Aorta (tissue), 5 donors: ENCODE results near the gene GON7. TPM values are rescaled to one million over a fixed set of nuclear protein-coding genes. Genes with fewer than 3 reads are reported as not detected.
"Not testable (repeated sequence)": the region's sequence is repeated elsewhere in the genome, so short reads cannot be mapped to it uniquely, and the experiment has no call there.

Experiments used
- ATAC-seq: fragments of 200-7000 bp; cut with Tn5 transposase; one replicate; pipeline ENCODE4 v1.9.1; 2022; ENCODE audit warnings: moderate library complexity; ENCODE audit not compliant: low FRiP score
- DNase-seq, 2 donors: peaks; one replicate each; pipeline ENCODE4 v3.0.0-alpha.2; 2020
- H3K27ac ChIP-seq, 2 donors: one replicate each; pipeline ENCODE4 v1.5.1; 2013; ENCODE audit warnings: low read length in 2 of 2, mild to moderate bottlenecking in 2 of 2, moderate library complexity in 2 of 2, control low read depth in 1 of 2, inconsistent platforms in 1 of 2, low read depth in 1 of 2
- H3K27me3 ChIP-seq, 2 donors: one replicate each; pipeline ENCODE4 v1.6.1; 2013; ENCODE audit warnings: control low read depth in 1 of 2, low read length in 1 of 2, mild to moderate bottlenecking in 1 of 2, moderate library complexity in 1 of 2; ENCODE audit not compliant: insufficient read depth in 2 of 2, control insufficient read depth in 1 of 2
- H3K36me3 ChIP-seq, 2 donors: one replicate each; pipeline ENCODE4 v1.6.1; 2013; ENCODE audit warnings: control low read depth in 1 of 2, low read length in 1 of 2, mild to moderate bottlenecking in 1 of 2; ENCODE audit not compliant: insufficient read depth in 2 of 2, control insufficient read depth in 1 of 2
- H3K4me1 ChIP-seq, 2 donors: one replicate each; pipeline ENCODE4 v1.6.1; 2013; ENCODE audit warnings: low read length in 2 of 2, control low read depth in 1 of 2, mild to moderate bottlenecking in 1 of 2, moderate library complexity in 1 of 2; ENCODE audit not compliant: insufficient read depth in 2 of 2, control insufficient read depth in 1 of 2
- H3K4me3 ChIP-seq, 2 donors: one replicate each; pipeline ENCODE4 v1.5.1; 2013; ENCODE audit warnings: low read length in 2 of 2, control low read depth in 1 of 2, mild to moderate bottlenecking in 1 of 2
- H3K9me3 ChIP-seq: one replicate; pipeline ENCODE4 v1.6.1; 2013; ENCODE audit warnings: mild to moderate bottlenecking, low read length; ENCODE audit not compliant: control insufficient read depth
- whole genome bisulfite sequencing, 2 donors: extraction: QIAGEN DNeasy Blood & Tissue Kit; methylation state at CpG; one replicate each; pipeline ENCODE4 v1.1.7; 2013; 5-methylcytosine and 5-hydroxymethylcytosine counted together
- intact Hi-C, 2 donors: fragments of 100-400 bp; cut with DNase I; formaldehyde crosslinking; loops; one replicate each; pipeline versions ENCODE4 v1.14.2 to v1.15.0; 2022
- polyA plus RNA-seq, 2 donors: library from polyadenylated mRNA; stranded (reverse); fragments of 200-250 nt; gene quantifications; one replicate each; pipeline ENCODE4 v1.2.3, GENCODE V29; 2013
- total RNA-seq, 2 donors: library from RNA; stranded (reverse); fragmentation: NEBNext Ultra II Directional; extraction: Animal tissue kit (Norgen Biotek cat#: 25700); gene quantifications; one replicate each; pipeline ENCODE4 v1.2.1, GENCODE V29; 2021
- donor health status: healthy with polysubstance abuse.
- donor health status: Bipolar disorder and iron deficiency.
- donor health status: DM: no; HTN: no; CAD: no.
- donor health status: DM: no; HTN: no; CAD: no.
- donor health status: DM: yes; HTN: yes; CAD: no.

Gene GON7
- total and polyA plus RNA-seq, 4 donors = 4.9 to 17.3 (median 10.0) TPM

- H3K4me1 ChIP-seq, intact Hi-C loops, H3K4me3 ChIP-seq, H3K9me3 ChIP-seq, ATAC-seq, H3K36me3 ChIP-seq, DNase-seq, H3K27ac ChIP-seq, H3K27me3 ChIP-seq: not testable (repeated sequence)
- 86 to 89% methylated on average over 9 of the region's 9 CpGs for WGBS, 2 donors
These were observed 38.3 kb downstream of the GON7 start for GRCh38 chr14:93168610-93169009.

- not testable (repeated sequence) for H3K27ac ChIP-seq, ATAC-seq
- 86% methylated on average over 26 of the region's 26 CpGs for WGBS, 2 donors
These were observed 41.3 kb downstream of the GON7 start for GRCh38 chr14:93165271-93166265.

GRCh38 chr14:93163564-93163963, 43.3 kb downstream of the GON7 start:
- Histone ChIP-seq H3K9me3 (no peaks in the 10 kb centered on the region), H3K27ac (no peak overlapping the region), H3K4me3 (no peak overlapping the region), H3K4me1 (no peaks in the 10 kb centered on the region), H3K36me3 (no peaks in the 10 kb centered on the region), H3K27me3 (no peaks in the 10 kb centered on the region)
- WGBS, 2 donors = 65 to 76% methylated on average over 5 of the region's 5 CpGs
- no peak for ATAC-seq
- intact Hi-C loops = no loop called here
- no peak for DNase-seq

More at GRCh38 chr14:93165271-93166265, 41.3 kb downstream of the GON7 start:
- intact Hi-C loops, H3K4me3 ChIP-seq, H3K27me3 ChIP-seq, H3K4me1 ChIP-seq, H3K9me3 ChIP-seq, H3K36me3 ChIP-seq: not testable (repeated sequence)
- DNase-seq = peak in 1 of 2 donors; percentile 42

- intact Hi-C loops = no loop called here
- Histone ChIP-seq H3K4me1 (no peaks in the 10 kb centered on the region), H3K4me3 (no peak overlapping the region), H3K27me3 (no peaks in the 10 kb centered on the region), H3K27ac (no peak overlapping the region), H3K36me3 (no peaks in the 10 kb centered on the region), H3K9me3 (no peaks in the 10 kb centered on the region)
- ATAC-seq (no peak), DNase-seq (peak in 1 of 2 donors; percentile 45)
- WGBS, 2 donors = 74 to 83% methylated on average over 4 of the region's 4 CpGs
These were observed 45.4 kb downstream of the GON7 start for GRCh38 chr14:93161411-93161940.

GRCh38 chr14:93160353-93160801, 46.5 kb downstream of the GON7 start:
- no peak for DNase-seq
- intact Hi-C loops = no loop called here
- Histone ChIP-seq H3K4me1 (no peaks in the 10 kb centered on the region), H3K36me3 (no peaks in the 10 kb centered on the region), H3K9me3 (no peaks in the 10 kb centered on the region), H3K4me3 (no peak overlapping the region), H3K27ac (no peak overlapping the region), H3K27me3 (no peaks in the 10 kb centered on the region)
- WGBS, 2 donors = 37 to 40% methylated on average over 4 of the region's 4 CpGs
- ATAC-seq = no peak

- ATAC-seq, H3K4me3 ChIP-seq, H3K36me3 ChIP-seq, H3K4me1 ChIP-seq, intact Hi-C loops, H3K27ac ChIP-seq, DNase-seq, H3K9me3 ChIP-seq, H3K27me3 ChIP-seq: not testable (repeated sequence)
- WGBS, 2 donors = 52 to 63% methylated on average over 5 of the region's 5 CpGs
These were observed 47.1 kb downstream of the GON7 start for GRCh38 chr14:93159625-93160352.

GRCh38 chr14:93158349-93158748, 48.5 kb downstream of the GON7 start:
- ATAC-seq, H3K27ac ChIP-seq, H3K27me3 ChIP-seq, H3K9me3 ChIP-seq, DNase-seq, H3K4me3 ChIP-seq, H3K4me1 ChIP-seq, intact Hi-C loops, H3K36me3 ChIP-seq: not testable (repeated sequence)
- 94 to 95% methylated on average over 7 of the region's 7 CpGs for WGBS, 2 donors

GRCh38 chr14:93156693-93157369, 50.0 kb downstream of the GON7 start:
- ATAC-seq (peak; percentile 38), DNase-seq (no peak)
- no peak overlapping the region for H3K27ac ChIP-seq
- H3K9me3 ChIP-seq = no peaks in the 10 kb centered on the region
- H3K4me3 ChIP-seq = no peak overlapping the region
- WGBS, 2 donors = 63 to 77% methylated on average over 8 of the region's 8 CpGs
- no peaks in the 10 kb centered on the region for H3K27me3 ChIP-seq
- H3K4me1 ChIP-seq = no peaks in the 10 kb centered on the region
- no peaks in the 10 kb centered on the region for H3K36me3 ChIP-seq
- intact Hi-C loops = no loop called here
